DOHH2 (cell line): ENCODE measurements around the gene DUSP2.

Source experiments
- H3F3A ChIP-seq: fragments of 200-600 bp; sonication (generic), shearing (Covaris generic); 2 replicates; pipeline ENCODE4 v1.6.0; 2016; ENCODE audit warnings: antibody characterized with exemption, mild to moderate bottlenecking; ENCODE audit not compliant: control insufficient read depth, insufficient read depth
- H3K27ac ChIP-seq: fragments of 200-600 bp; sonication (generic); 2 replicates; pipeline ENCODE4 v1.5.1; 2014; ENCODE audit warnings: low read depth, mild to moderate bottlenecking, low read length, moderate library complexity
- H3K27me3 ChIP-seq: fragments of 200-600 bp; sonication (generic); 2 replicates; pipeline ENCODE4 v1.6.1; 2014; ENCODE audit warnings: mild to moderate bottlenecking, low read length, mixed read lengths; ENCODE audit not compliant: control insufficient read depth
- H3K36me3 ChIP-seq: fragments of 200-600 bp; sonication (generic); 2 replicates; pipeline ENCODE4 v1.6.1; 2014; ENCODE audit warnings: mild to moderate bottlenecking, low read length, moderate library complexity, mixed read lengths; ENCODE audit not compliant: control insufficient read depth
- H3K4me1 ChIP-seq: fragments of 200-600 bp; sonication (generic); 2 replicates; pipeline ENCODE4 v1.6.1; 2014; ENCODE audit warnings: mild to moderate bottlenecking, low read length, mixed read lengths; ENCODE audit not compliant: control insufficient read depth
- H3K4me2 ChIP-seq: fragments of 200-600 bp; sonication (generic); 2 replicates; pipeline ENCODE4 v1.6.0; 2014; ENCODE audit warnings: mild to moderate bottlenecking, low read length, moderate library complexity
- H3K4me3 ChIP-seq: fragments of 200-600 bp; sonication (generic); 2 replicates; pipeline ENCODE4 v1.5.1; 2014; ENCODE audit warnings: mild to moderate bottlenecking, low read length, mixed read lengths
- H3K79me2 ChIP-seq: fragments of 200-600 bp; sonication (generic); 2 replicates; pipeline ENCODE4 v1.6.1; 2014; ENCODE audit warnings: mild to moderate bottlenecking, low read length, mixed read lengths; ENCODE audit not compliant: control insufficient read depth
- H3K9me2 ChIP-seq: fragments of 200-600 bp; sonication (generic); replicated peaks from 2 replicates; pipeline ENCODE4 v1.6.1; 2014; ENCODE audit warnings: mild to moderate bottlenecking, low read length, mixed read lengths; ENCODE audit not compliant: control insufficient read depth
- H3K9me3 ChIP-seq: fragments of 200-600 bp; sonication (generic); 2 replicates; pipeline ENCODE4 v1.6.1; 2014; ENCODE audit warnings: antibody characterized with exemption, low read length, mixed read lengths; ENCODE audit not compliant: control insufficient read depth, insufficient read depth
- H4K20me1 ChIP-seq: fragments of 200-600 bp; sonication (generic); 2 replicates; pipeline ENCODE4 v1.6.0; 2014; ENCODE audit warnings: low read depth, mild to moderate bottlenecking, antibody characterized with exemption, low read length, moderate library complexity; ENCODE audit not compliant: control insufficient read depth, insufficient read depth
- CTCF ChIP-seq: fragments of 200-600 bp; sonication (generic); IDR thresholded peaks from one replicate; pipeline ENCODE4 v1.5.1; 2014; ENCODE audit warnings: antibody characterized with exemption, mild to moderate bottlenecking, low read depth, low read length; ENCODE audit not compliant: poor library complexity, severe bottlenecking
- EZH2phosphoT487 ChIP-seq: fragments of 200-600 bp; sonication (generic); IDR thresholded peaks from 2 replicates; pipeline ENCODE4 v1.6.1; 2017; ENCODE audit warnings: borderline replicate concordance, mild to moderate bottlenecking, antibody characterized with exemption, low read length, moderate library complexity, mixed read lengths

Gene DUSP2

GRCh38 chr2:96131152-96131812 lies 14.0 kb downstream of the DUSP2 start:
- H3K9me3 ChIP-seq = no peaks in the 10 kb centered on the region
- no peaks in the 10 kb centered on the region for H4K20me1 ChIP-seq
- no peak overlapping the region for H3K27ac ChIP-seq
- TF ChIP-seq CTCF (no peak), EZH2phosphoT487 (no peak)
- no peaks in the 10 kb centered on the region for H3K36me3 ChIP-seq
- no peaks in the 10 kb centered on the region for H3K9me2 ChIP-seq
- no peak overlapping the region for H3K4me3 ChIP-seq
- no peaks in the 10 kb centered on the region for H3K4me1 ChIP-seq
- H3K4me2 ChIP-seq = no peak overlapping the region
- H3K79me2 ChIP-seq = no peaks in the 10 kb centered on the region
- H3K27me3 ChIP-seq = no peaks in the 10 kb centered on the region
- no peaks in the 10 kb centered on the region for H3F3A ChIP-seq

- H3K79me2 ChIP-seq = no peaks in the 10 kb centered on the region
- no peaks in the 10 kb centered on the region; the same call in 1 of the 2 replicates for H3K27me3 ChIP-seq
- H3K4me1 ChIP-seq = no peaks in the 10 kb centered on the region
- H3F3A ChIP-seq = no peaks in the 10 kb centered on the region
- no peak overlapping the region for H3K4me2 ChIP-seq
- H3K4me3 ChIP-seq = no peak overlapping the region
- H4K20me1 ChIP-seq = no peaks in the 10 kb centered on the region
- H3K9me2 ChIP-seq = no peaks in the 10 kb centered on the region
- H3K36me3 ChIP-seq = no peaks in the 10 kb centered on the region
- TF ChIP-seq EZH2phosphoT487 (no peak), CTCF (no peak)
- no peaks in the 10 kb centered on the region for H3K9me3 ChIP-seq
- no peak overlapping the region for H3K27ac ChIP-seq
Measured at GRCh38 chr2:96130483-96130882, 14.8 kb downstream of the DUSP2 start.

GRCh38 chr2:96129528-96130120 lies 15.6 kb downstream of the DUSP2 start:
- no peaks in the 10 kb centered on the region for H3F3A ChIP-seq
- H3K4me1 ChIP-seq = no peaks in the 10 kb centered on the region
- TF ChIP-seq CTCF = no peak
- H3K4me3 ChIP-seq = no peak overlapping the region
- no peaks in the 10 kb centered on the region for H3K9me3 ChIP-seq
- H4K20me1 ChIP-seq = no peaks in the 10 kb centered on the region
- no peak overlapping the region for H3K27ac ChIP-seq
- H3K9me2 ChIP-seq = no peaks in the 10 kb centered on the region
- H3K36me3 ChIP-seq = no peaks in the 10 kb centered on the region
- H3K4me2 ChIP-seq = no peak overlapping the region
- no peaks in the 10 kb centered on the region; the same call in 1 of the 2 replicates for H3K27me3 ChIP-seq
- H3K79me2 ChIP-seq = no peaks in the 10 kb centered on the region
